Measurements from ENCODE around the gene ZNF444. TPM values are rescaled to one million over a fixed set of nuclear protein-coding genes. Genes with fewer than 3 reads are reported as not detected.
"Not testable (repeated sequence)": the region's sequence is repeated elsewhere in the genome, so short reads cannot be mapped to it uniquely, and the experiment has no call there.

ZNF444 gene
- total RNA-seq, 2 donors from 2014 or later = 62.0 to 105 TPM

GRCh38 chr19:56189785-56190184, 48.7 kb downstream of the ZNF444 start:
- intact Hi-C loops (cut with DNase I) = no loop called here
- WGBS = 69% methylated on average over 17 of the region's 17 CpGs
- TF ChIP-seq POLR2A (IDR thresholded peaks at IDR 0.05) (no peak), POLR2AphosphoS5 (IDR thresholded peaks at IDR 0.05) (no peak), CTCF (IDR thresholded peaks at IDR 0.05) (no peak)

GRCh38 chr19:56191115-56191514, 50.0 kb downstream of the ZNF444 start:
- H3K9me3 ChIP-seq = no peaks in the 10 kb centered on the region
- no peak overlapping the region for H3K4me3 ChIP-seq
- intact Hi-C loops (cut with DNase I) = no loop called here
- DNase-seq (ENCODE audit: low spot score) = no peak
- 75% methylated on average over 7 of the region's 7 CpGs for whole genome bisulfite sequencing
- no peaks in the 10 kb centered on the region for H3K27me3 ChIP-seq (replicated peaks; ENCODE audit: insufficient read depth)
- no peaks in the 10 kb centered on the region for H3K4me1 ChIP-seq (replicated peaks)
- no peaks in the 10 kb centered on the region for H3K36me3 ChIP-seq
- no peak for TF ChIP-seq POLR2AphosphoS5 (IDR thresholded peaks at IDR 0.05)
- TF ChIP-seq POLR2A (IDR thresholded peaks at IDR 0.05) = no peak
- no peak for TF ChIP-seq CTCF (IDR thresholded peaks at IDR 0.05)
- H3K27ac ChIP-seq = no peak overlapping the region

More at GRCh38 chr19:56189785-56190184, 48.7 kb downstream of the ZNF444 start:
- Histone ChIP-seq H3K4me1 (replicated peaks) (no peaks in the 10 kb centered on the region), H3K9me3 (no peaks in the 10 kb centered on the region), H3K4me3 (no peak overlapping the region), H3K36me3 (no peaks in the 10 kb centered on the region), H3K27ac (no peak overlapping the region), H3K27me3 (replicated peaks; ENCODE audit: insufficient read depth) (no peaks in the 10 kb centered on the region)
- DNase-seq (ENCODE audit: low spot score) = no peak

- H3K4me3 ChIP-seq = no peak overlapping the region
- H3K36me3 ChIP-seq = no peaks in the 10 kb centered on the region
- no peaks in the 10 kb centered on the region for H3K27me3 ChIP-seq (replicated peaks; ENCODE audit: insufficient read depth)
- TF ChIP-seq CTCF (IDR thresholded peaks at IDR 0.05) = no peak
- TF ChIP-seq POLR2AphosphoS5 (IDR thresholded peaks at IDR 0.05) = no peak
- no peak for TF ChIP-seq POLR2A (IDR thresholded peaks at IDR 0.05)
- no peak overlapping the region for H3K27ac ChIP-seq
- H3K4me1 ChIP-seq (replicated peaks) = no peaks in the 10 kb centered on the region
- 82% methylated on average over 10 of the region's 10 CpGs for WGBS
- DNase-seq (ENCODE audit: low spot score) = no peak
- intact Hi-C loops (cut with DNase I) = no loop called here
- H3K9me3 ChIP-seq = no peaks in the 10 kb centered on the region
Observed at GRCh38 chr19:56191711-56192110, 50.6 kb downstream of the ZNF444 start.

- Histone ChIP-seq H3K4me1 (replicated peaks) (no peaks in the 10 kb centered on the region), H3K27me3 (replicated peaks; ENCODE audit: insufficient read depth) (no peaks in the 10 kb centered on the region), H3K27ac (no peak overlapping the region), H3K36me3 (no peaks in the 10 kb centered on the region), H3K4me3 (no peak overlapping the region), H3K9me3 (no peaks in the 10 kb centered on the region)
- DNase-seq (ENCODE audit: low spot score) = no peak
- no peak for TF ChIP-seq CTCF (IDR thresholded peaks at IDR 0.05)
- no peak for TF ChIP-seq POLR2AphosphoS5 (IDR thresholded peaks at IDR 0.05)
- TF ChIP-seq POLR2A (IDR thresholded peaks at IDR 0.05) = no peak
- 77% methylated on average over 12 of the region's 12 CpGs for WGBS
- intact Hi-C loops (cut with DNase I) = no loop called here
Observed at GRCh38 chr19:56193981-56194640, 53.0 kb downstream of the ZNF444 start.

GRCh38 chr19:56197646-56198045, 56.6 kb downstream of the ZNF444 start, which contains the start of gene ZSCAN5B:
Gene ZSCAN5B, minus strand, starts transcription at chr19:56197783. Its CDS starts 4,731 bp downstream, at chr19:56193052.
- intact Hi-C loops (cut with DNase I); H3K4me3 ChIP-seq: not testable (repeated sequence)

More at GRCh38 chr19:56197646-56198045, 56.6 kb downstream of the ZNF444 start, which contains the start of gene ZSCAN5B:
- WGBS = 87% methylated on average over 23 of the region's 23 CpGs
- not testable (repeated sequence) for H3K9me3 ChIP-seq; H3K27me3 ChIP-seq (replicated peaks; ENCODE audit: insufficient read depth); DNase-seq (ENCODE audit: low spot score); H3K27ac ChIP-seq; H3K36me3 ChIP-seq; H3K4me1 ChIP-seq (replicated peaks)

Data from prostate gland (tissue), 2 donors.